ENCODE results near the gene SCARB1.

The SCARB1 gene

DNA sequence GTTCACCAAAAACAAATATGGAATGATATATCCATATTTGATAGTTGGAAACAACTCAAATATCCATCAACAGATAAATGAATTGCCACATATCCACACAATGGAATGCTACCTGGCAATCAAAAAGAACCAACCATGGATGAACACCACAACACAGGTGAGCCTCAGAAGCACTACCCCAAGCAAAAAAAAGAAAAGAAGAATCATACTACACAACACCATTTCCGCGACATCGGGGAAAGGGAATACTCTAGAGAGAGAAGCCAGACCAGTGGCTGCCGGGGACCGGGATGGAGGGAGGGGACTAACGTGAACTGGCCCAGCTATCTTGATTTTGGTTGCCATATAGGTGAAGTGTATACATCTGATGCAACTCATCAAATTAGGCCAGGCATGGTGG is 41.4 kb downstream of the SCARB1 start:
- no peak for DNase-seq (ENCODE audit: low read depth in 1 of 2, low spot score in 1 of 2)

- no peak for DNase-seq (ENCODE audit: low read depth in 1 of 2, low spot score in 1 of 2)
These were observed 42.1 kb downstream of the SCARB1 start for GRCh38 chr12:124821252-124822200.

DNA sequence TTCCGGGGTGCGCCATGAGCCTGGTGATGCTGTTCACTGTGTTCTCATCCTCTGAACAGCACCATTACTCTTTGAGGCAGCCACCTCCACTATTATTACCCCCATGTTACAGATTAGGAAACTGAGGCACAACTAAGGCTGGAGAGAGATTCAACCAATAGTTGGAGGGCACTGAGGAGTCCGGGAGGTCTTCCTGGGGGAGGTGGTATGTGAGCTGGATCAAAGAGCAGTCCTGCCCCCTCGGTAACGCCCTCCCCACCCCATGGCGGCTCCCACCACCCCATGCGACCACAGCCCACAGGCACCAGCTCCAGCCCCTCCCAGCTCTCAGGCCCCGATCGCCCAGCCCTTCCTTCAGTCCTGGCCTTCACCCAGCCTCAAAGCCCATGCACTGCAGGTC is 43.5 kb downstream of the SCARB1 start:
- no peak for DNase-seq (ENCODE audit: low read depth in 1 of 2, low spot score in 1 of 2)

GRCh38 chr12:124819525-124819924 is 44.1 kb downstream of the SCARB1 start:
- DNase-seq (ENCODE audit: low read depth in 1 of 2, low spot score in 1 of 2): no peak

- no peak for DNase-seq (ENCODE audit: low read depth in 1 of 2, low spot score in 1 of 2)
These were observed 44.6 kb downstream of the SCARB1 start for GRCh38 chr12:124819080-124819479.

DNA sequence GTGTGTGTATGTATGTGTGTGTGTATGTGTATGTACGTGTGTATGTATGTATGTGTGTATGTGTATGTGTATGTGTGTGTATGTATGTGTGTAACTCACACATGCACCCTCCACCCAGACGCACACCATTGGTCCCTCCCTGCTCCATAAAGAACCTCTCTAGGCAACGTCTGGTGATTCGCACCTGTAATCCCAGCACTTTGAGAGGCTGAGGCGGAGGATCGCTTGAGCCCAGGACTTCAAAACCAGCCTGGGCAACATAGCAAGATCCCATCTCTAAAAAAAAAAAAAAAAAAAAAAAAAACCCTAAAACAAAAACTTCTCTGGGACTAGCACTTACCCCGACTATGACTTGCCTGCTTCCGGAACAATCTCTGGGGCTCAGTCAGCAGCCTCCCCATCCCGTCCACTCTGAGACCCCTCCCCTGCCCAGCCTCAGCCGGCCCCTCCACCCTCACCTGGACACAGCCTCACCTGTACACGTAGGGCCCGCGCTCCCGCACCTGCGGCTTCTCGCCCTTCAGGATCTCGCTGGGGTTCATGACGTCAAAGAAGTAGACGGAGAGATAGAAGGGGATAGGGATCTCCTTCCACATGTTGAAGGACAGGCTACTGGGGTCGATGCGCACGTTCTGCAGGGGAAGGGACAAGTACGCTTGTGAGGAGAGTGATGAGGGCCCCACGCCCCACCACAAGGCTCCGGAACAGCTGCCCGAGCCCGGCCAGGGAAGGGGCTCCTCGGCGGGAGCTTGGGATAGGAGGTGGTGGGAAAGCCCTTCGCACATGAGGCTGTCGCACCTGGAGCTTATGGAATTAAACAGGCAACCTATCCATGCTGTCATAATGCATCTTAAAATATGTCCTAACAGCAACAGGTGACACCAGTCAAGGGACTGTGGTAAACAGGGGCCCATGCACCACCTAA is 46.3 kb downstream of the SCARB1 start:
- no peak for DNase-seq (ENCODE audit: low read depth in 1 of 2, low spot score in 1 of 2)

DNA sequence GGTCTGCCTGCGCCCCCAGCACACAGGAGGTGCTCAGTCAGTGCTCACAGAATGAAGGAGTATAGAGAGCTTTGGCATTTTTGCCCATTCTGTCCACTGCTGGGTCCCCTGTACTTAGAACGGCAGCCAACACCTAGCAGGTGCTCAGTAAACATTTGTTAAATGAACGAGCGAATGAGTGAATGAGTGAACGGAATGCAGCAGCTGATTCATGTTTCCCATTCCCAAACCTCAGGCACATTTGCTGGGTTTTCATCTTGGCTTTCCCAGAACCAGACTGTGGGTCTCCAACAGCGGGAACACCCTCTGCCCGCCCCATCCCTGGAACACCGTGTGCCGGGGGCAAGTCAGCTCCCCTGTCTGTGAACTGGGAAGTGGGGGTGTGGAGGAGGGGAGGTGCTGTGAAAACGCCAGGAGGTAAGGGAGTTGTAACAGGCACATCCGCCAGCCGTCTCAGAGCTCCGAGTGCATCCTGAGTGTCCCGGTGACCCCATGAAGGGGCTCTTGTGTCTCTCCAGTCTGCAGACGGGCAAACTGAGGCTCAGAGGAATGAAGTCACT is 47.3 kb downstream of the SCARB1 start:
- DNase-seq (ENCODE audit: low read depth in 1 of 2, low spot score in 1 of 2): no peak

DNA sequence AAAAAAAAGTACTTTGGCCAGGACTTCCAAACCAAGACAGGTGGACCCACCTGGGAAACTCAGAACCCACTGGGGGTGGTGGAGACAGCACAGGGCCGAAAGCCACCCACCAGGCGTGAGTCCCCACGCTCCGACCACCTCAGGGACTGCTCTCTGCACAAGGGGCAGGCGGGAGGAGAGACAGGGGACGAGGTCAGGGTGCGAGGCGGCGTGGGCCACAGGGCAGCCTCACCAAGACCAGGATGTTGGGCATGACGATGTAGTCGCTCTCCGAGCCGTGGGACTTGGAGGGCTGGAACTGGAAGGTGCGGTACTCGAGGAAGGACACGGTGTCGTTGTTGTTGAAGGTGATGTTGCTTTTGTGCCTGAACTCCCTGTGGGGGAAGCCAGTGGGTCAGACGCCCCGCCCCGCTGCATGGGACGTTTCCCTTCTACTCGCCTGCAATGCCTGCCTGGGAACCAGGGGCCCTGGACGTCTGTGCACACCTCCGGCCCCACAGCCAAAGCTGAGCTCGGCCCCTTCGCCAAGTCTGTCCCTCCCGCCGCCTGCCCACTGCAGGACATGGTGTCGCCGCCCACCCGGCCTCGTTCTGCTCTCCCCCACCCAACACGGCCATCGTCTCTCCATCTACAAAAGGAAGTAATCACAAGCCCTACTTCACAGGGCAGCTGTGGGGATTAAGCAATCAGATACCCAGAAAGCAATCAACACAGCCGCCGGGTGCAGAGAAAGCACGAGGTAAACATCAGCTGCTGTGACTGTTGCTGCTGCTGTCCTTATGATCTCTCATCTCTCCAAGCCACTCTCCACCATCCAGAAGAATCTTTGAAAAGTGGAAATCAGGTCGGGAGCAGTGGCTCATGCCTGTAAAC is 48.7 kb downstream of the SCARB1 start:
- DNase-seq (ENCODE audit: low read depth in 1 of 2, low spot score in 1 of 2): no peak

DNA sequence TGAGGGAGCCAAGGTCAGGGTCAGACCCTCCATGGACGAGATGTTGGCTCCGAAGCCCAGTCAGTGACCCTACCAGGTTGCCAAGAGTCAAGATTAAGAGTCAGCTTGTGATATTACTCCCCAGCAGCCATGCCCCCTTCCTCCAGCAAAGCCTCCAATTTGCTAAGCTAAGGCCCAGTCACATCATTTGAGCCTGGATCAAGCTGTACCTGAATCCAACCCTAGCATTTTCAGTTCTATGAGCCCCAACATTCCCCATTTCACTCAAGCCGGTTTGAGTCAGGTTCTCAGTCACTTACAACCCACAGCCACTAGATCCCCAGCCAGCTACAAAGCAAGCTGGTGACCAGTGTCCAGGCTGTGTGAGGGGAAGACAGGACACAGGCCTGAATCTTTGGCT is 49.9 kb downstream of the SCARB1 start:
- DNase-seq (ENCODE audit: low read depth in 1 of 2, low spot score in 1 of 2): no peak

- no peak for DNase-seq (ENCODE audit: low read depth in 1 of 2, low spot score in 1 of 2)
These were observed 50.7 kb downstream of the SCARB1 start for GRCh38 chr12:124812979-124813378.

GRCh38 chr12:124812356-124812755 is 51.3 kb downstream of the SCARB1 start:
- no peak for DNase-seq (ENCODE audit: low read depth in 1 of 2, low spot score in 1 of 2)

- no peak for DNase-seq (ENCODE audit: low read depth in 1 of 2, low spot score in 1 of 2)
These were observed 52.0 kb downstream of the SCARB1 start for GRCh38 chr12:124811633-124812032.

GRCh38 chr12:124809878-124810277 is 53.8 kb downstream of the SCARB1 start:
- DNase-seq (ENCODE audit: low read depth in 1 of 2, low spot score in 1 of 2): no peak

DNA sequence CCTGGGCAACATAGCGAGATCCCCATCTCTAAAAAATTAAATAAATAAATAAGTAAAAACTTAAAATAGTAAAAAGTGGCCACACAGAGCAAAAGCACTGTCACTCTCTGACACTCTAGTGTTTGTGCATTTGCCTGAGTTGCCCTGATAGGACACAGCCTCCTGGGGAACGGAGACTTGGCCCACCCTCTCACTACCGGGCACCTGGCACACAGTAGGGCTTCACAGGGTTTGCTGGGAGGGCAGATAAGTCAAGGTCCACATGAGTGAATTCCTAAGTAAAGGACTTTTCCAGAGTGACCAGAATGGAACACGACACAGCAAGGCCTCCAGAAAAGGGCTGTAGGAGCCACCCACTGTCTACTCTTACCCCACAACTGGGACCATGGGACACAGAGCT is 54.3 kb downstream of the SCARB1 start:
- DNase-seq (ENCODE audit: low read depth in 1 of 2, low spot score in 1 of 2): no peak

GRCh38 chr12:124808272-124808671 is 55.4 kb downstream of the SCARB1 start:
- DNase-seq (ENCODE audit: low read depth in 1 of 2, low spot score in 1 of 2): no peak

DNA sequence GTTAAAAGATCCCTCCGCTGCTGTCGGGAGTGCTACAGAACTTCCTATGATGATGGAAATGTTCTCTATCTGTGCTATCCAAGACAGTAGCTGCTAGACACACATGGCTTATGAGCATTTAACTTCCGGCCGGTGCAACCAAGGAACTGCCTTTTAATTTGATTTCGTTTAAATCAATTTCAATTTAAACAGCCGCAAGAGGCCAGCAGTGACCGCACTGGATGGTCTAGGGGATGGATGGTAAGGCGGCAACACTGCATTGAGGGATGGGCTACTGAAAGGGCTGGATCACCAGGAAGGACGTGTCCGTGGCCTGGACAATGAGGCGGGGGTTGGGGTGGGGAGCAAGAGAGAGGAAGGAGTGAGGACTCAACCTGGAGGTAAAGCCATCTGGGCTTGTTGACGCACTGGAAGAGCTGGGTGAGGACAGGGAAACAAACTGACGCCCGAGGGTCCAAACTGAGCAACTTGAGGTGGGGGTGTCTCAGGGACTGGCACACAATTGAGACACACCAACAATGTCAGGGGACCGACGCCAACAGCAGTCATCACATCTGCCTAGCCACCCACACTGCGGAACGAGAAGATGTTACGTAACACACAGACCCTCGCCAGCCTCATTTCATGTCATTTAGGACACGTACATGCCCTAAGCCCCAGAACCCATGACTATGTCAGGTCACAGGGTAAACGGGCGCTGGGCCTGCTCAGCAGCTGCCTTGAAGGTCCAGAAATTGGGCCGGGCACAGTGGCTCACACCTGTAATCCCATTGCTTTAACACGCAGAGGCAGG is 57.6 kb downstream of the SCARB1 start:
- no peak for DNase-seq (ENCODE audit: low read depth in 1 of 2, low spot score in 1 of 2)

DNA sequence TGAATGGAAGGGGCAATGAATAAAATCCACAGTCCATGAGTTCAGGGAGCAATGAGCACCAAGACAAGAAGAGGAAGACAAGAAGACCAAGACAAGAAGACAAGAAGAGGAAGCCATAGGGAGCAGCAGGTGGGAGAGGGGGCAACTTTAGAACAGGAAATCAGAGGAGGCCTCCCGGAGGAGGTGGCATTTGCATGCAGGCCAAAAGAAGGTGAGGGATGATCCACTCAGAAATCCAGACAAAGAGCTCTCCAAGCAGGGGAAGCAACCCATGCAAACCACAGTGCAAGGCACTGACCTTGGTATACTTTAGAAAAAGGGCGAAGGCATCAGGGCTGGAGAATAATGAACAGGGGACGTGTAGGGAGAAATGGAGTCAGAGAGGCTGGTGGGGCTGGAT is 58.6 kb downstream of the SCARB1 start:
- DNase-seq (ENCODE audit: low read depth in 1 of 2, low spot score in 1 of 2): no peak

- DNase-seq (ENCODE audit: low read depth in 1 of 2, low spot score in 1 of 2): no peak
These were observed 59.5 kb downstream of the SCARB1 start for GRCh38 chr12:124804011-124804621.

GRCh38 chr12:124802361-124802760 is 61.3 kb downstream of the SCARB1 start:
- DNase-seq (ENCODE audit: low read depth in 1 of 2, low spot score in 1 of 2): no peak

All from stimulated activated CD4-positive, alpha-beta T cell treated with anti-CD3 and anti-CD28 coated beads, Interleukin-15, amount 100 ng/mL, for 1 hour (primary cell).